C4-2B (cell line): Measurements from ENCODE around the gene SDHAF1.

Source experiments
- H3K27ac ChIP-seq: fragments of 450-650 bp; 2 replicates; pipeline ENCODE4 v1.5.1; 2017
- CTCF ChIP-seq: fragments of 450-650 bp; conservative IDR thresholded peaks from 2 replicates; pipeline ENCODE4 v1.5.1; 2017; ENCODE audit warnings: mild to moderate bottlenecking
- ZFX ChIP-seq: fragments of 450-650 bp; IDR thresholded peaks from 2 replicates; pipeline ENCODE4 v1.6.1; 2017

SDHAF1 gene

GRCh38 chr19:35959968-35960320 lies 35.0 kb upstream of the SDHAF1 start:
- H3K27ac ChIP-seq = no peak overlapping the region
- TF ChIP-seq ZFX (no peak), CTCF (no peak)

- TF ChIP-seq ZFX (no peak), CTCF (no peak)
- H3K27ac ChIP-seq = no peak overlapping the region
Observed at GRCh38 chr19:35960432-35960972, 34.5 kb upstream of the SDHAF1 start.

DNA sequence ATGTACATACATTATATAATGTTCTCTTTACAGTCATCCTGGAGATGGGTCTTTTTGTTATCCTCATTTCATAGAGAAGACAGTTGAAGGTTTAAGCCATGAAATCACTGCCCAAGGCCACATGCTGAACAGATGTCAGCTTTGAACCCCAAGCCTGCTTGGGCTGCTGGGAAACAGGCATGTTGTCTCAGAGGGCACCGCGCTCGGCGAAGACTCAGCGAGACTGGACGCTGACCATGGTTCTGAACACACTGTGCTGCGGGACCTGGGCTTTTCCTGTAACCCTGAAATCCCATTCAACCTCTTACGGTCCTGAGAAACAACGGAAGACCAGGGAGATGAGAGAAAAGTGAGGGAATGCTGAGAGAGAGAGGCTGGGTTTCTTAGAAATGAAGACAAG lies 31.5 kb upstream of the SDHAF1 start:
- no peak overlapping the region for H3K27ac ChIP-seq
- TF ChIP-seq CTCF (no peak), ZFX (no peak)

- TF ChIP-seq CTCF (no peak), ZFX (no peak)
- no peak overlapping the region for H3K27ac ChIP-seq
Observed at GRCh38 chr19:35966771-35967170, 28.2 kb upstream of the SDHAF1 start.

DNA sequence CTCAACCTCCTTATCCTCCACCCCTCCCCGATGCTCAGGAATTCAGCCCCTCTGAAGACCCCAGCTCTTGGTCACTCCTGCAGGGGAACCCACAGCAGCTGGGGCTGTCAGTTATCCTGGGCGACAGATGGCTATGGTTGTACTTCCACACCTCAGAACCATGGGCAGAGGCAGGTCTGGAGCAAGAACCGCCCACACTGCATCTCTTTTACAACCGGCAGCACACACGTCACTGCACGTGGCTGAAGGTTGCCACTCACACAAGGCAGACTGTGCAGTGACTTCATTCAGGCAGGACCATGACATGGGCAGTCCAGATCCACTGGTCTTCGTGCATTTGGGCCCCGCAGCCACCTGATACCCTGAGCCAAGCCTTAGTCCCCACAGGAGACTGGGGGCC lies 21.5 kb upstream of the SDHAF1 start:
- no peak overlapping the region for H3K27ac ChIP-seq
- TF ChIP-seq ZFX = no peak
- TF ChIP-seq CTCF = no peak

DNA sequence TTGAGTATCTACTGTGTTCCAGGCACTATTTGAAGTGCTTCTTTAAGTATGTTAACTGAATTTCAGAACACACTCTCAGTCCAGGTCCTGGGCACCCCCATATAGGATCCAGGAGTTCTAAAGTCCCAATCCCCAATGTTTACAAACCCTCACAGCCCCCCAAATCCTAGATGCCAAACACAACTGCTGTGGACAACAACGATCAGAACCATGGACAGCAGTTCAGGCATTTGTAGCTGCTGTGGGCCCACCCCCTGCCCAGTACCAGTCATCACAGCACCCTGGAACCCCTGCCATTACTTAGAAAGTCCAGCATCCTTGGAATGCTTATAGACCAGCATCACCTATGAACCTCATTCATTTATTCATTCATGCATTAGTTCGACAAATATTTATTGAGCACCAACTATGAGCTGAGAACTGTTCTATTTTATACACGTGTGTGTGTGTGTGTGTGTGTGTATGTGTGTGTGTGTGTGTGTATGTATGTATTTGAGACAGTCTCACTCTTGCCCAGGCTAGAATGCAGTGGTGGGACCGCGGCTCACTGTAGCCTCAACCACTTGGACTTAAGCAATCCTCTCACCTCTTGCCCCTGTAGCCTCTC lies 19.3 kb upstream of the SDHAF1 start:
- TF ChIP-seq CTCF (no peak), ZFX (no peak)
- no peak overlapping the region for H3K27ac ChIP-seq

- TF ChIP-seq ZFX (no peak), CTCF (no peak; the same call in 1 of the 2 replicates)
Observed at GRCh38 chr19:35977446-35978222, 17.4 kb upstream of the SDHAF1 start.

More at GRCh38 chr19:35977446-35978222, 17.4 kb upstream of the SDHAF1 start:
- H3K27ac ChIP-seq = no peak overlapping the region
